ENCODE measurements around the gene FAM118B. TPM values are rescaled to one million over a fixed set of nuclear protein-coding genes. Genes with fewer than 3 reads are reported as not detected.
A peak's percentile ranks its signal among the peaks of the same experiment; 100 is the strongest.

The FAM118B gene
- total and polyA plus RNA-seq, 2 of the 8 experiments (the other 6 are each of a cell fraction or from before 2014, with no cell fraction given) = 25.3 to 48.3 TPM

GRCh38 chr11:126310200-126310991 lies 98.8 kb downstream of the FAM118B start (continued):
- TF ChIP-seq JUND (IDR thresholded peaks at IDR 0.05; ENCODE audit: low read length) (0 out of 2 replicates have a peak, but pooled peaks have one; percentile 11), SAP30 (IDR thresholded peaks at IDR 0.05; ENCODE audit: insufficient read depth, insufficient replicate concordance, low read length) (no peak), RBBP5 (IDR thresholded peaks at IDR 0.05; ENCODE audit: borderline replicate concordance, low read depth, low read length) (no peak), CTCF (IDR thresholded peaks at IDR 0.05; ENCODE audit: control extremely low read depth in 1 of 3, insufficient read depth in 1 of 3, low read depth in 1 of 3, low read length in 3 of 3) (peak; percentile 78 to 88 (median 85)), SP4 (IDR thresholded peaks at IDR 0.05; ENCODE audit: low read length) (no peak), KDM5A (IDR thresholded peaks at IDR 0.05; ENCODE audit: low read length) (no peak), RAD21 (IDR thresholded peaks at IDR 0.05 in 1 of 2, conservative IDR thresholded peaks at IDR 0.05 in 1 of 2; ENCODE audit: low read depth in 2 of 2, low read length in 2 of 2) (peak; percentile 92 to 93), SIN3A (conservative IDR thresholded peaks at IDR 0.05 in 1 of 2, IDR thresholded peaks at IDR 0.05 in 1 of 2; ENCODE audit: low read depth in 1 of 2, low read length in 2 of 2) (0 out of 4 replicates have a peak, but pooled peaks of 1 of the 2 experiments have one; percentile 30), TBP (IDR thresholded peaks at IDR 0.05; ENCODE audit: low read depth, low read length) (no peak), RNF2 (IDR thresholded peaks at IDR 0.05; ENCODE audit: borderline replicate concordance, low read depth, low read length, missing control alignments, poor library complexity, severe bottlenecking) (no peak), CBX8 (IDR thresholded peaks at IDR 0.05; ENCODE audit: borderline replicate concordance, low read depth, low read length) (no peak), CHD2 (IDR thresholded peaks at IDR 0.05; ENCODE audit: low read length) (no peak), CHD1 (IDR thresholded peaks at IDR 0.05; ENCODE audit: low read depth, low read length) (no peak), FOSL1 (IDR thresholded peaks at IDR 0.05; ENCODE audit: insufficient read depth, low read depth, low read length) (no peak), SP1 (IDR thresholded peaks at IDR 0.05; ENCODE audit: low read depth, low read length) (no peak), EGR1 (IDR thresholded peaks at IDR 0.05; ENCODE audit: borderline replicate concordance, low read depth, low read length) (no peak), POLR2AphosphoS5 (IDR thresholded peaks at IDR 0.05; ENCODE audit: low read depth, low read length) (no peak), CBX5 (IDR thresholded peaks at IDR 0.05; ENCODE audit: low read depth, low read length) (no peak)
- TF ChIP-seq, protein P1, sequence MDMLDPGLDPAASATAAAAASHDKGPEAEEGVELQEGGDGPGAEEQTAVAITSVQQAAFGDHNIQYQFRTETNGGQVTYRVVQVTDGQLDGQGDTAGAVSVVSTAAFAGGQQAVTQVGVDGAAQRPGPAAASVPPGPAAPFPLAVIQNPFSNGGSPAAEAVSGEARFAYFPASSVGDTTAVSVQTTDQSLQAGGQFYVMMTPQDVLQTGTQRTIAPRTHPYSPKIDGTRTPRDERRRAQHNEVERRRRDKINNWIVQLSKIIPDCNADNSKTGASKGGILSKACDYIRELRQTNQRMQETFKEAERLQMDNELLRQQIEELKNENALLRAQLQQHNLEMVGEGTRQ (IDR thresholded peaks at IDR 0.05; ENCODE audit: low read length) = no peak
